HL-60 (cell line): ENCODE data around the gene MT2A.

Source experiments
- POLR2AphosphoS5 ChIP-seq: IDR thresholded peaks from 2 replicates; pipeline ENCODE4 v1.6.1; 2012; ENCODE audit warnings: low read depth
- TF ChIP-seq, protein P1 (sequence below): IDR thresholded peaks from one replicate; pipeline ENCODE4 v1.5.1; 2011; ENCODE audit warnings: low read length, control low read depth, inconsistent platforms; ENCODE audit not compliant: insufficient read depth
- TF ChIP-seq, protein P2 (sequence below): IDR thresholded peaks from 2 replicates; pipeline ENCODE4 v1.6.1; 2012; ENCODE audit warnings: low read depth; ENCODE audit not compliant: insufficient replicate concordance

DNA sequence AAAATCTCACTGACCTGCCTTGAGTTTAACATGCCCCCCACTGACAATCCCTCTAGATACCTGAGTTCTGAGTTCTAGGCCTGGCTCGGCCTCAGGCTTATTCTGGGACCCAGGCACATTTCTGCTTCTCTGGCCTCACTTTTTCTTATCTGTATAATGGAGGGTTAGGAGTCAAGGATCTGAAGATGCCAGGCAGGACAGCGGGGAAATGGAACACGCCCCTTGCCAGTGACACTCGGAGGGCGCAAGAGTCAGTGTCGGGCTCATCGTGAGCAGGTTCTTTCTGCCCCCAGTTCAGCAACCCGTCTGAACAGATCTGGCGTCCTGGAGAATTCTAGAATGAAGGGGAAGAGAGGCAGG, 19.6 kb upstream of the MT2A start:
- no peak for TF ChIP-seq POLR2AphosphoS5
- TF ChIP-seq, protein P1, sequence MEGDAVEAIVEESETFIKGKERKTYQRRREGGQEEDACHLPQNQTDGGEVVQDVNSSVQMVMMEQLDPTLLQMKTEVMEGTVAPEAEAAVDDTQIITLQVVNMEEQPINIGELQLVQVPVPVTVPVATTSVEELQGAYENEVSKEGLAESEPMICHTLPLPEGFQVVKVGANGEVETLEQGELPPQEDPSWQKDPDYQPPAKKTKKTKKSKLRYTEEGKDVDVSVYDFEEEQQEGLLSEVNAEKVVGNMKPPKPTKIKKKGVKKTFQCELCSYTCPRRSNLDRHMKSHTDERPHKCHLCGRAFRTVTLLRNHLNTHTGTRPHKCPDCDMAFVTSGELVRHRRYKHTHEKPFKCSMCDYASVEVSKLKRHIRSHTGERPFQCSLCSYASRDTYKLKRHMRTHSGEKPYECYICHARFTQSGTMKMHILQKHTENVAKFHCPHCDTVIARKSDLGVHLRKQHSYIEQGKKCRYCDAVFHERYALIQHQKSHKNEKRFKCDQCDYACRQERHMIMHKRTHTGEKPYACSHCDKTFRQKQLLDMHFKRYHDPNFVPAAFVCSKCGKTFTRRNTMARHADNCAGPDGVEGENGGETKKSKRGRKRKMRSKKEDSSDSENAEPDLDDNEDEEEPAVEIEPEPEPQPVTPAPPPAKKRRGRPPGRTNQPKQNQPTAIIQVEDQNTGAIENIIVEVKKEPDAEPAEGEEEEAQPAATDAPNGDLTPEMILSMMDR: no peak
- TF ChIP-seq, protein P2, sequence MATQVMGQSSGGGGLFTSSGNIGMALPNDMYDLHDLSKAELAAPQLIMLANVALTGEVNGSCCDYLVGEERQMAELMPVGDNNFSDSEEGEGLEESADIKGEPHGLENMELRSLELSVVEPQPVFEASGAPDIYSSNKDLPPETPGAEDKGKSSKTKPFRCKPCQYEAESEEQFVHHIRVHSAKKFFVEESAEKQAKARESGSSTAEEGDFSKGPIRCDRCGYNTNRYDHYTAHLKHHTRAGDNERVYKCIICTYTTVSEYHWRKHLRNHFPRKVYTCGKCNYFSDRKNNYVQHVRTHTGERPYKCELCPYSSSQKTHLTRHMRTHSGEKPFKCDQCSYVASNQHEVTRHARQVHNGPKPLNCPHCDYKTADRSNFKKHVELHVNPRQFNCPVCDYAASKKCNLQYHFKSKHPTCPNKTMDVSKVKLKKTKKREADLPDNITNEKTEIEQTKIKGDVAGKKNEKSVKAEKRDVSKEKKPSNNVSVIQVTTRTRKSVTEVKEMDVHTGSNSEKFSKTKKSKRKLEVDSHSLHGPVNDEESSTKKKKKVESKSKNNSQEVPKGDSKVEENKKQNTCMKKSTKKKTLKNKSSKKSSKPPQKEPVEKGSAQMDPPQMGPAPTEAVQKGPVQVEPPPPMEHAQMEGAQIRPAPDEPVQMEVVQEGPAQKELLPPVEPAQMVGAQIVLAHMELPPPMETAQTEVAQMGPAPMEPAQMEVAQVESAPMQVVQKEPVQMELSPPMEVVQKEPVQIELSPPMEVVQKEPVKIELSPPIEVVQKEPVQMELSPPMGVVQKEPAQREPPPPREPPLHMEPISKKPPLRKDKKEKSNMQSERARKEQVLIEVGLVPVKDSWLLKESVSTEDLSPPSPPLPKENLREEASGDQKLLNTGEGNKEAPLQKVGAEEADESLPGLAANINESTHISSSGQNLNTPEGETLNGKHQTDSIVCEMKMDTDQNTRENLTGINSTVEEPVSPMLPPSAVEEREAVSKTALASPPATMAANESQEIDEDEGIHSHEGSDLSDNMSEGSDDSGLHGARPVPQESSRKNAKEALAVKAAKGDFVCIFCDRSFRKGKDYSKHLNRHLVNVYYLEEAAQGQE: no peak
